K562 (cell line): ENCODE results near the gene BSCL2. TPM values are rescaled to one million over a fixed set of nuclear protein-coding genes. Genes with fewer than 3 reads are reported as not detected.

Source experiments
- AFF4 ChIP-seq: sonication (generic); formaldehyde crosslinking; IDR thresholded peaks from 2 replicates; pipeline ENCODE4 v1.8.0; 2023; ENCODE audit warnings: mild to moderate bottlenecking, missing genetic modification reagents
- ARID1B ChIP-seq: fragments of 450-650 bp; IDR thresholded peaks from 2 replicates; pipeline ENCODE4 v1.6.1; 2016; ENCODE audit warnings: antibody characterized with exemption, mild to moderate bottlenecking, inconsistent platforms
- HMBOX1 ChIP-seq: sonication (generic); IDR thresholded peaks from 2 replicates; pipeline ENCODE4 v1.6.1; 2016
- IRF9 ChIP-seq: fragments of 450-650 bp; IDR thresholded peaks from 2 replicates; pipeline ENCODE4 v1.6.1; 2016; ENCODE audit warnings: missing biosample characterization, missing genetic modification characterization
- KLF13 ChIP-seq: fragments of 450-650 bp; IDR thresholded peaks from 2 replicates; pipeline ENCODE4 v1.6.1; 2016; ENCODE audit warnings: missing genetic modification characterization, low read depth, mild to moderate bottlenecking, missing compliant biosample characterization, moderate library complexity, borderline replicate concordance
- SNRNP70 ChIP-seq: fragments of 200-400 bp; formaldehyde crosslinking; optimal IDR thresholded peaks from 2 replicates; pipeline ENCODE3; 2017; ENCODE audit warnings: low read depth, low read length
- ZBTB7A ChIP-seq: IDR thresholded peaks from 2 replicates; pipeline ENCODE4 v1.6.1; 2011; ENCODE audit warnings: low read depth, mild to moderate bottlenecking, low read length, moderate library complexity, borderline replicate concordance; ENCODE audit not compliant: control insufficient read depth
- polyA plus RNA-seq, 8 experiments: library from polyadenylated mRNA; depleted of rRNA in 4 of 8; stranded (reverse) in 5 of 8; unstranded in 3 of 8; fragments of >200 nt; fragmentation: Nextera tagmentation in 2 of 8; fragmentation: Illumina TruSeq in 1 of 8; extraction: Ambion mirVana in 2 of 8; extraction: Trizol in 1 of 8; gene quantifications; 2 replicates each; pipeline versions ENCODE4 v1.2.1 to v1.2.3, GENCODE V29; 2011 to 2014; ENCODE audit warnings: inconsistent platforms in 1 of 8, missing spikeins in 1 of 8
- total RNA-seq, 7 experiments: library from RNA; depleted of rRNA in 6 of 7; stranded (reverse); fragments of >200 nt in 6 of 7; fragmentation: Illumina TruSeq in 2 of 7; extraction: Trizol in 2 of 7; gene quantifications; 2 replicates each; pipeline versions ENCODE4 v1.2.1 to v1.2.3, GENCODE V29; 2011 to 2021; ENCODE audit warnings: low replicate concordance in 1 of 7

Gene BSCL2
- total and polyA plus RNA-seq, 9 of the 15 experiments (the other 6 are each of a cell fraction or from before 2014, with no cell fraction given), result 18.9 to 51.7 (median 35.2) TPM

GRCh38 chr11:62725646-62726045 is 18.4 kb upstream of the BSCL2 start (continued):
- 0 out of 2 replicates have a peak, but pooled peaks have one; percentile 13 for TF ChIP-seq AFF4 (CRISPR knock-in tag)
- TF ChIP-seq KLF13, result no peak
- TF ChIP-seq HMBOX1, result peak; percentile 78
- no peak for TF ChIP-seq ARID1B
- no peak for TF ChIP-seq ZBTB7A
- no peak for TF ChIP-seq IRF9
- no peak for TF ChIP-seq SNRNP70
